Iris pigment epithelial cell (primary cell): ENCODE data around the gene AKNA.
"Not testable (repeated sequence)": the region's sequence is repeated elsewhere in the genome, so short reads cannot be mapped to it uniquely, and the experiment has no call there.

ENCODE experiments used
- DNase-seq: peaks from one replicate; pipeline ENCODE4 v3.0.0-alpha.2; 2011; ENCODE audit warnings: low read depth

AKNA gene

DNA sequence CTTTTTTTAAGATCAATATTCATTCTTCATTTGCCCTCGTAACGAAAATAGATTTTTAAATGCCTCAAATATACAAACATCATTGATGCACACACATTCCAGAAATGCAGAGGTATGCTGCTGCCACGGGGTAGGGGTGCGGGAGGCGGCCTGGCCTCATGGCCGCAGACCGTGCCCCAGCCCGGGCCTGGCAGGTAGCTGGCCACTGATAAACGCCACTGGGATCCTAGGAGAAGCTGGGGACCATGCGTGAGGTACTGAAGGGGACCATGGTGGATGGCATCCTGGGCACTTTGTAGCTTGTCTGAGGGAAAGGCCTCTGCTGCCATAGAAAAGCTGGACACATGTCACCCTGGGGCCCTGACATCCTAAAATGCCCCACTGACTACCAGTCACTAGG lies 51.6 kb downstream of the AKNA start:
- DNase-seq, result no peak

DNA sequence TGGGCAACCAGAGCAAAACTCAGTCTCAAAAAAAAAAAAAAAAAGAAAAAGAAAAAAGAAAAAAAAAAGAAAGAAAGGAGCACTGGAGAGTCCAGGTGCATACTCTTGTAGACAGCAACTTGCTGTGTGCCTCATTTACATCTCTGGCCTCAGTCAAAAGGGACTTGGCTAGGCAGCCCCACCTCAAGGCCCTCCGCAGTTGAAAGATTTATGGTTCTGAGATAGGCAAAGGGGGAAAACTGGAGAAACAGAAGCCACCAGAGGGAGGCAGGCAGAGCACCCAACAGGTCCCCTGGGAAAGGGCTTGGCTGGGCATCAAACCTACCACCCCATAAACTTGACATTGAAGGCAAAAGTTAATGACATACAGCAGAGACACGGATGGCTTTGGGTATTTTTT lies 52.0 kb downstream of the AKNA start:
- DNase-seq, result no peak

DNA sequence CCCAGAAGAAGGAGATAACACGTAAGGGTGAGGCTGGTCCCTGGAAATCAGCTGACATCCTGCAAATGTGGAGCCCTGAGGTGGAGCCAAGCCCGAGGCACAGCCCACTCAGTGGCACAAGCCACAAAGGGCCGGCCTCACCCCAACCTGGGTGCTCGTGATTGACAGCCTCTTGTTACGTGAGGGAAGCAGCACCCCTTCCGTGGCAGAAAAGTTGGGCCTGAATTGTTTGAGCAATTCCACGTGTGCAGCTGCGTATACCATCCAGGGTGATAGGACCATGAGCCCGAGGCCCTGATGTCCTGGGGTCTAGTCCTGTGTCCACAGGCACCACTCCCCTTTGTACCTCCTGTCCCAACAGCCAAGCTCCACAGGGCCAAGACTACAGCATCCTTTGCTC lies 53.3 kb downstream of the AKNA start:
- no peak for DNase-seq

DNA sequence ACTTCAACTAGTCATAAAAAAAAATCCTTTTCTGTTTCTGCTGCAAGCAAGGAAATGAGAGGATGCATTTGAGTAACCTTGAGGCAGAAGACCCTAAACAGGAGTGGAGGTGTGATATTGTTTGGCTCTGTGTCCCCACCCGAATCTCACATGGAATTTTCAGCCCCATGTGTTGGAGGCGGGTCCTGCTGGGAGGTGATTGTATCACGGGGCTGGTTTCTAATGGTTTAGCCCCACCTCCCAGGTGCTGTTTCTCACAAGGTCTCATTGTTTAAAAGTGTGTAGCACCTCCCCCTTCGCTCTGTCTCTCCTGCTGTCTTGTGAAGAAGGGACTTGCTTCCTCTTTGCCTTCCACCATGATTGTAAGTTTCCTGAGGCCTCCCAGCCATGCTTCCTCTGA lies 54.1 kb downstream of the AKNA start:
- not testable (repeated sequence) for DNase-seq

DNA sequence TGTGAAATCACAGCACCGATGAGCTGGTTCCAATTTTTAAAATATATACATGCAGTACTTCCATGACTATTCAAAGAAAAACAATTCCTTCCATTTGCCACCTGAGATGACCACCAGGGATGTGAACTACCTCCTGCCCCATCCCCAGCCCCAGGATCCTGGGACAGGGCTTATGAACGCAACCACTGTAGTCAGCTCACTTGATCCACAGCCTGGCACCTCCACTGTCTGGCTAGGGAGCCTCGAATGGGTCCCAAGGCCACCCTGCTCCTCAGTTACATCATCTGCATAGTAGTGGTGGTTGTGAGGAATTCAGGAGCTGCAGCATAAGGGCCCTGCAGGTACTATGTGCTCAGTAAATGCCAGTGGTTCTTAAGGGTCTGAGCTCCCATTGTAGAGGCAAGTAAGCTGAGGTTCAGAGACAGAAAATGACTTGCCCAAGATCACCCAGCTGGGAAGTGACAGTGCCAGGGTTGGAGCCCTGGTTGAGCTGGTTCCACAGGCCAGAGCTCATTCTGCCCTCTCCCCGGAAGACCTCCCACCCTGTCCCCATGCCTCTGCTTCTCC lies 55.2 kb downstream of the AKNA start:
- DNase-seq, result not testable (repeated sequence)

DNA sequence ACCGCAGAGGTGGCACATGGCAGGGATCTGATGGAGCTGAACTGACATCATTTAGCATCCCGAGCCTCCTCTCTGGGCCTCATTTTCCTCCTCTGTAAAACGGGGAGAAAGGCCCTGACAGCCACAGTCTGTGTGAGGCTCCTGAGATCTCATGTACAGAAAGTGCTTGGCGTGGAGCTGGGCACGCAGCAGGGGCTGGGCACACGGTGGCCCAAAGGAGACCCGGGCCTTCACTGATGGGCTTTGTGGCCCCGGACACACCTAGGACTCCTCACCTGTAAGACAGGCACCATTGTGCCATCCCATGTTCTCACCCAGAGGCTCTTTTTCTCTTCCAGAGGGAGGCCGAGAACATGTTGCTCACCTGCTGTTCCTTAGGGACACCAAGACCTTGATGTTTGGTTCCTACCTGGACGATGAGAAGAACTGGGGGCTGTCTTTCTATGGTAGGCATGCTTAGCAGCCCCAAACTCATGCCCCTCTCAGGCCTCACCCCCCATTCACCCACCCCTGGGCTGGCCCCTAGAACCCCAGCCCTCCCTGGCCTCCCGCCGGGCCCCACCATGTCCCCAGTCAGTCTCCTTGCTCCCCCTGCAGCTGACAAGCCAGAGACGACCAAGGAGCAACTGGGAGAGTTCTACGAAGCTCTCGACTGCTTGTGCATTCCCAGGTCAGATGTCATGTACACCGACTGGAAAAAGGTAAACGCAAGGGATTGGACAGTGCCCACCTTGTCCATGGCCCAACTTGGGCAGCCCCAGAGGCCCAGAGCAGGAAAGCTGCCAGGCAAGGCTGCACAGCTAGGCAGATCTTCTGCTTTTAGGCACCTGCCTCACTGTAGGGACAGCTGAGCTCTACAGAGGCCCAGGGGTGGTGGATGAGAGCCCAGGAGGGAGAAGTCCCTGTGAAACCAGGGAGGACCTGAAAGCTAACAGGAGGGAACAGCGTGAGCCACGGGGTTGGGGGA lies 56.3 kb downstream of the AKNA start:
- DNase-seq, result not testable (repeated sequence)

DNA sequence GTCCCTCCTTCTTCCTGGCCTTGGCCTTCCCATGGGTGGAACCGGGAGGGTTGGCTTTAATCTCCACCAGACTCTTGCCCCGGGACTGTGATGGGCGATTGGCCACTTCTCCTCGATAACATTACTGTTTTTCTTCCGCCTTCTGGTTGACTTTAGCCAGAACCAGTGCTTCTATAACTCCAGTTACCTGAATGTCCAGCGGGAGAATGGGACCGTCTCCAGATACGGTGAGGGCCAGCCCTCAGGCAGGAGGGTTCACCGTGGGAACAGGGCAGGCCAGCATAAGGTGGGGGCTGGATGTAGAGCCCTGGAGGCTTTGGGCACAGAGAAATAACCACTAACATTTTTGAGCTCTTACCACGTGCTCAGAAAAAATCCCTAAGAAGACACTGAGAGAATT lies 57.1 kb downstream of the AKNA start:
- DNase-seq, result no peak

DNA sequence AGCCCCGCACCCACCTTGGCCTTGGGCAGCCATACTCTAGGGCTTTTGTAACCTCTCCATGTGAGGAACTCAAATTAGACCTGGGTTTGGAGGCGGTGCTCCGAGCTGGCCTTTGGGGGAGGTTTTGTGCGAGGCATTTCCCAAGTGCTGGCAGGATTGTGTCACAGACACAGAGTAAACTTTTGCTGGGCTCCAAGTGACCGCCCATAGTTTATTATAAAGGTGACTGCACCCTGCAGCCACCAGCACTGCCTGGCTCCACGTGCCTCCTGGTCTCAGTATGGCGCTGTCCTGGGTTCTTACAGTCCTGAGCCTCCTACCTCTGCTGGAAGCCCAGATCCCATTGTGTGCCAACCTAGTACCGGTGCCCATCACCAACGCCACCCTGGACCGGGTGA lies 58.2 kb downstream of the AKNA start, which contains the start of gene ORM2:
ORM2 (plus strand) TSS at position 245 of the 398 bp plus-strand sequence; CDS start at position 281, 36 bp downstream.
- not testable (repeated sequence) for DNase-seq

DNA sequence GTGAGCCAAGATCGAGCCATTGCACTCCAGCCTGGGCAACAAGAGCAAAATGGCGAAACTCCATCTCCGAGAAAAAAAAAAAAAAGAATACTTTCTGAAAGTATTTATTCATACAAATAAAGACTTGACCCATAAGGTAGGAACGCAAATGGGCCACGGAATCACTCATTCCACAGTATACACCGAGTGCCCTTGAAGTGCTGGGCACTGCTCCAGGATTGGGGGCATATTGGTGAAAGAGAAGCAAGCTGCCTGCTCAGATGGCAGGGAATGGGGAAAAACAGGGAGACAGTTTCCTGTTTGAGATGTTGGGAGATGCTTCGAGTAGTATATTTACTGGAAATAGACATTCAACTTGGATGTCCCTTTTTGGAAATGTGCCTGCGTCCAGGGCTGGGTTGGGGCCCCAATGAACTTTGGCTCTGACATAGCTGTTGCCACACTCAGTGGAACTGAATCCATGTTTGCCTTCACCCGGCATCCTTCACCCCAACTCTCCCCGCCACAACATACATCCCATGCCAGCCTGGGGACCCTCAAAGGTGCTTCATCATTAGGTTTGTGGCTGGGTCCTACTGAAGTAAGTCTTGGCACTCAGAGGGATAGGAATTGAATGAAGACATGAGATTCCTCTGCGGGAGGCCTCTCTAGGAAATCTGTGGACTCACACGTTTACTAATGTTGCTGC lies 58.7 kb downstream of the AKNA start:
- not testable (repeated sequence) for DNase-seq

DNA sequence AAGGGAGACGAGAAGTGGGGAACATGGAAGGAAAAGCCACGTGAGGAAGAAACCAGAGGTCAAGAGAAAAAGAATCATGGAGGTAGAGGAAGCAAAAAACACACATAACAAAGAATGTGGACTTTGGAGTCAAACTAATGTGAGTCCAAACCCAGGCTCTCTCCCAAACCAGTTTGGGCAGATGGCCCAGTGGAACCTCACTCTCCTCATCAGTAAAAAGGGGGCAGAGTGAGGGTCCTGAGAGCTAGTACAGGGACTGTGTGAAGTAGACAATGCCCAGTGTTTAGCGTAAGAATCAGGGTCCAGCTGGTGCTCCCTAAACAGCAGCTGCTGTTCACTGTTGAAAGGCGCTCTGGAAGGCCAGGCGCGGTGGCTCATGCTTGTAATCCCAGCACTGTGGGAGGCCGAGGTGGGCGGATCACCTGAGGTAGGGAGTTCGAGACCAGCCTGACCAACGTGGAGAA lies 59.4 kb downstream of the AKNA start:
- DNase-seq, result not testable (repeated sequence)

DNA sequence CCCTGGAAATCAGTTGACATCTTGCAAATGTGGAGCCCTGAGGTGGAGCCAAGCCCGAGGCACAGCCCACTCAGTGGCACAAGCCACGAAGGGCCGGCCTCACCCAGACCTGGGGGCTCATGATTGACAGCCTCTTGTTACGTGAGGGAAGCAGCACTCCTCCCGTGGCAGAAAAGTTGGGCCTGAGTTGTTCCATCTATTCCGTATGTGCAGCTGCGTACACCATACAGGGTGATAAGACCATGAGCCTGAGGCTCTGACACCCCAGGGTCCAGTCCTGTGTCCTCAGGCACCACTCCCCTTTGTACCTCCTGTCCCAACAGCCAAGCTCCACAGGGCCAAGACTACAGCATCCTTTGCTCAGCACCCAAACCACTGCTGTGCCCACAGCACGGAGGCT lies 60.0 kb downstream of the AKNA start:
- DNase-seq, result no peak

DNA sequence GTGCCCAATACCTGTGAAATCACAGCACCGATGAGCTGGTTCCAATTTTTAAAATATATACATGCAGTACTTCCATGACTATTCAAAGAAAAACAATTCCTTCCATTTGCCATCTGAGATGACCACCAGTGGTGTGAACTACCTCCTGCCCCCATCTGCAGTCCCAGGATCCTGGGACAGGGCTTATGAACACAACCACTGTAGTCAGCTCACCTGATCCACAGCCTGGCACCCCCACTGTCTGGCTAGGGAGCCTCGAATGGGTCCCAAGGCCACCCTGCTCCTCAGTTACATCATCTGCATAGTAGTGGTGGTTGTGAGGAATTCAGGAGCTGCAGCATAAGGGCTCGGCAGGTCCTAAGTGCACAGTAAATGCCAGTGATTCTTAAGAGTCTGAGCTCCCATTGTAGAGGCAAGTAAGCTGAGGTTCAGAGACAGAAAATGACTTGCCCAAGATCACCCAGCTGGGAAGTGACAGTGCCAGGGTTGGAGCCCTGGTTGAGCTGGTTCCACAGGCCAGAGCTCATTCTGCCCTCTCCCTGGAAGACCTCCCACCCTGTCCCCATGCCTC lies 62.0 kb downstream of the AKNA start:
- peak; percentile 34 for DNase-seq

DNA sequence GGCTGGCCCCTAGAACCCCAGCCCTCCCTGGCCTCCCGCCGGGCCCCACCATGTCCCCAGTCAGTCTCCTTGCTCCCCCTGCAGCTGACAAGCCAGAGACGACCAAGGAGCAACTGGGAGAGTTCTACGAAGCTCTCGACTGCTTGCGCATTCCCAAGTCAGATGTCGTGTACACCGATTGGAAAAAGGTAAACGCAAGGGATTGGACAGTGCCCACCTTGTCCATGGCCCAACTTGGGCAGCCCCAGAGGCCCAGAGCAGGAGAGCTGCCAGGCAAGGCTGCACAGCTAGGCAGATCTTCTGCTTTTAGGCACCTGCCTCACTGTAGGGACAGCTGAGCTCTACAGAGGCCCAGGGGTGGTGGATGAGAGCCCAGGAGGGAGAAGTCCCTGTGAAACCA lies 62.8 kb downstream of the AKNA start:
- DNase-seq, result not testable (repeated sequence)

DNA sequence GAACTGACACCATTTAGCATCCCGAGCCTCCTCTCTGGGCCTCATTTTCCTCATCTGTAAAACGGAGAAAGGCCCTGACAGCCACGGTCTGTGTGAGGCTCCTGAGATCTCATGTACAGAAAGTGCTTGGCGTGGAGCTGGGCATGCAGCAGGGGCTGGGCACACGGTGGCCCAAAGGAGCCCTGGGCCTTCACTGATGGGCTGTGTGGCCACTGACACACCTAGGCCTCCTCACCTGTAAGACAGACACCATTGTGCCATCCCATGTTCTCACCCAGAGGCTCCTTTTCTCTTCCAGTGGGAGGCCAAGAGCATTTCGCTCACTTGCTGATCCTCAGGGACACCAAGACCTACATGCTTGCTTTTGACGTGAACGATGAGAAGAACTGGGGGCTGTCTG lies 63.3 kb downstream of the AKNA start:
- no peak for DNase-seq

DNA sequence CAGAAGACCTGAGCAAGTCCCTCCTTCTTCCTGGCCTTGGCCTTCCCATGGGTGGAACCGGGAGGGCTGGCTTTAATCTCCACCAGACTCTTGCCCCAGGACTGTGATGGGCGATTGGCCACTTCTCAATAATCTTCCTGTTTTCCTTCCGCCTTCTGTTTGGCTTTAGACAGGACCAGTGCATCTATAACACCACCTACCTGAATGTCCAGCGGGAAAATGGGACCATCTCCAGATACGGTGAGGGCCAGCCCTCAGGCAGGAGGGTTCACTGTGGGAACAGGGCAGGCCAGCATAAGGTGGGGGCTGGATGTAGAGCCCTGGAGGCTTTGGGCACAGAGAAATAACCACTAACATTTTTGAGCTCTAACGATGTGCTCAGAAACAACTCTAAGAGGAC lies 63.9 kb downstream of the AKNA start:
- DNase-seq, result not testable (repeated sequence)

DNA sequence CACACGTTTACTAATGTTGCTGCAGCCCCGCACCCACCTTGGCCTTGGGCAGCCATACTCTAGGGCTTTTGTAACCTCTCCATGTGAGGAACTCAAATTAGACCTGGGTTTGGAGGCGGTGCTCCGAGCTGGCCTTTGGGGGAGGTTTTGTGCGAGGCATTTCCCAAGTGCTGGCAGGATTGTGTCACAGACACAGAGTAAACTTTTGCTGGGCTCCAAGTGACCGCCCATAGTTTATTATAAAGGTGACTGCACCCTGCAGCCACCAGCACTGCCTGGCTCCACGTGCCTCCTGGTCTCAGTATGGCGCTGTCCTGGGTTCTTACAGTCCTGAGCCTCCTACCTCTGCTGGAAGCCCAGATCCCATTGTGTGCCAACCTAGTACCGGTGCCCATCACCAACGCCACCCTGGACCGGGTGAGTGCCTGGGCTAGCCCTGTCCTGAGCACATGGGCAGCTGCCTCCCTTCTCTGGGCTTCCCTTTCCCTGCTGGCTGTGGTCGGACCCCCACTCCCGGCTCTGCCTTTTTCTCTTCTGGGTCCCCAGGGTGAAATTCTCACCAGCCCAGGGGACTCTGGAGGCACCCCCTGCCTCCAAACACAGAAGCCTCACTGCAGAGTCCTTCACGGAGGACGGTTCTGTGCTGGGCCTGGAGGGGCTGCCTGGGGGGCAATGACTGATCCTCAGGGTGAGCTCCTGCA lies 64.8 kb downstream of the AKNA start, which contains the start of gene ORM1:
ORM1 (plus strand) TSS at position 268 of the 701 bp plus-strand sequence; CDS start at position 304, 36 bp downstream.
- DNase-seq, result not testable (repeated sequence)

DNA sequence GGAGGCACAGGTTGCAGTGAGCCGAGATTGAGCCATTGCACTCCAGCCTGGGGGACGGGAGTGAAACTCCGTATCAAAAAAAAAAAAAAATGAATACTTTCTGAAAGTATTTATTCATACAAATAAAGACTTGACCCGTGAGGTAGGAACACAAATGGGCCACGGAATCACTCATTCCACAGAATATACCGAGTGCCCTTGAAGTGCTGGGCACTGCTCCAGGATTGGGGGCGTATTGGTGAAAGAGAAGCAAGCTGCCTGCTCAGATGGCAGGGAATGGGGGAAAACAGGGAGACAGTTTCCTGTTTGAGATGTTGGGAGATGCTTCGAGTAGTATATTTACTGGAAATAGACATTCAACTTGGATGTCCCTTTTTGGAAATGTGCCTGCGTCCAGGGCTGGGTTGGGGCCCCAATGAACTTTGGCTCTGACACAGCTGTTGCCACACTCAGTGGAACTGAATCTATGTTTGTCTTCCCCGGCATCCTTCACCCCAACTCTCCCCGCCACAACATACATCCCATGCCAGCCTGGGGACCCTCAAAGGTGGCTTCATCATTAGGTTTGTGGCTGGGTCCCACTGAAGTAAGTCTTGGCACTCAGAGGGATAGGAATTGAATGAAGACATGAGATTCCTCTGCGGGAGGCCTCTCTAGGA lies 65.5 kb downstream of the AKNA start:
- DNase-seq, result peak; percentile 29

DNA sequence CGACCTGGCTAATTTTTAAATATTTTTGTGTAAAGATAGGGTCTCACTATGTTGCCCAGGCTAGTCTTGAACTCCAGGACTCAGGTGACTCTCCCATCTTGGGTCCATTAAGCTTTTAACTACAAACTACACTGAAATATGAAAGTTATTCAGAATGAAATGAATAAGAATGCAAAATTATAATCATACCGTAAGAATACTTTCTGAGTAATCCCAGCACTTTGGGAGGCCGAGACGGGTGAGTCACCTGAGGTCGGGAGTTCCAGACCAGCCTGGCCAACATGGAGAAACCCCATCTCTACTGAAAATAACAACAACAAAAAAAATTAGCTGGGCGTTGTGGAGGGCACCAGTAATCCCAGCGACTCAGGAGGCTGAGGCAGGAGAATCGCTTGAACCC lies 66.0 kb downstream of the AKNA start:
- DNase-seq, result peak; percentile 81

DNA sequence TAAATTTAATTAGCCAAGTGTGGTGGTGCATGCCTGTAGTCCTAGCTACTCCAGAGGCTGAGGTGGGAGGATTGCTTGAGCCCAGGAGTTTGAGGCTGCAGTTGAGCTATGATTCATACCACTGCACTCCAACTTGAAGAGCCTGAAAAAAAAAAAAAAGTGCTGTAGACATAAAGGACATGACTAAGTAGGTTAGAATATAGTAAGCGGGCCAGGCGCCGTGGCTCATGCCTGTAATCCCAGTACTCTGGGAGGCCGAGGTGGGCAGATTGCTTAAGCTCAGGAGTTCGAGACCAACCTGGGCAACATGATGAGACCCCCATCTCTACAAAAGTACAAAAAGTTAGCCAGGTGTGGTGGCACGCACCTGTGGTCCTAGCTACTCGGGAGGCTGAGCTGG lies 67.1 kb downstream of the AKNA start:
- peak; percentile 90 for DNase-seq

DNA sequence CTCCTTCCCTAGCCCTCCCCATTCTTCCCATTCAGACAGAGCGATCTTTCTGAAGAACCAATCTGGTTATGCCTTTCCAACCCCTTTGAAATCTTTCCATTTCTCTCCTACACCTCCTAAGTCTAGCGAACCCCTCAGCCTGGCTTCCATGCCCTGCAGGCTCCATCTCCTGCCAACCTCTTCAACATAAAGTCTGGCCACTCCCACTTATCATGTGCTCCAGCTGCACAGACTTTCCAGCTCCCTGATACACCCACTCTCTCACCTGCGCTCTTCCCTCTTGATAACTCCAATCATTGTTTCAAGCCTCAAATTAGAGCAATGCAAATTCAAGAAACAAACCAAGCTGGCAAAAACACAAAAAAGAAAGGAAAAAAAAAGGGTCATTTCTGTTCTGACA lies 68.6 kb downstream of the AKNA start:
- DNase-seq, result no peak

DNA sequence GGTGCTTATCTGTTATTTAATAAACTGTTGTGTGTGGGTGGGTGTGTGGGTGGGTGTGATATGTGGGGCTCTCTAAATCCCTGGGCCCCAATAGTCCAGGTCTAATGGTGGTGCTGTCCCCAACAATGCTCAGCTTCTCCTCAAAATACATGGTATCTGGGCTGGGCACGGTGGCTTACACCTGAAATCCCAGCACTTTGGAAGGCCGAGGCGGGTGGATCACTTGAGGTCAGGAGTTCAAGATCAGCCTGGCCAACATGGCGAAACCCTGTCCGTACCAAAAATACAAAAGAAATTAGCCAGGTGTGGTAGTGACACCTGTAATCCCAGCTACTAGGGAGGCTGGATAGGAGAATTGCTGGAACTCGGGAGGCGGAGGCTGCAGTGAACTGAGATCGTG lies 69.4 kb downstream of the AKNA start:
- no peak for DNase-seq
